Liver (tissue), 9 donors: ENCODE data around the gene ZNF695. TPM values are rescaled to one million over a fixed set of nuclear protein-coding genes. Genes with fewer than 3 reads are reported as not detected.

Experiments used
- DNase-seq: peaks from one replicate; pipeline ENCODE4 v3.0.0-alpha.2; 2017; ENCODE audit warnings: low spot score
- H3K27ac ChIP-seq, 2 donors: one replicate each; pipeline ENCODE4 v1.7.0; 2013; ENCODE audit warnings: inconsistent platforms in 2 of 2, low read length in 2 of 2, control low read depth in 1 of 2, low read depth in 1 of 2, mild to moderate bottlenecking in 1 of 2
- H3K27me3 ChIP-seq, 4 donors: one replicate each; pipeline versions ENCODE4 v1.6.1 to v1.7.0; 2013; ENCODE audit warnings: low read length in 3 of 4, inconsistent platforms in 1 of 4, mild to moderate bottlenecking in 1 of 4, moderate library complexity in 1 of 4; ENCODE audit not compliant: control insufficient read depth in 4 of 4, insufficient read depth in 4 of 4
- H3K36me3 ChIP-seq, 4 donors: one replicate each; pipeline versions ENCODE4 v1.6.1 to v1.7.0; 2013; ENCODE audit warnings: low read length in 3 of 4, mild to moderate bottlenecking in 3 of 4, low read depth in 1 of 4, moderate library complexity in 1 of 4; ENCODE audit not compliant: control insufficient read depth in 4 of 4, insufficient read depth in 3 of 4
- H3K4me1 ChIP-seq, 4 donors: one replicate each; pipeline versions ENCODE4 v1.6.1 to v1.7.0; 2013; ENCODE audit warnings: low read length in 3 of 4, mild to moderate bottlenecking in 3 of 4, moderate library complexity in 1 of 4; ENCODE audit not compliant: control insufficient read depth in 4 of 4, insufficient read depth in 4 of 4
- H3K4me3 ChIP-seq, 3 donors: one replicate each; pipeline versions ENCODE4 v1.6.1 to v1.7.0; 2013; ENCODE audit warnings: low read length in 3 of 3, control low read depth in 1 of 3, low read depth in 1 of 3, mild to moderate bottlenecking in 1 of 3
- H3K9ac ChIP-seq, 2 donors: one replicate each; pipeline ENCODE4 v1.7.0; 2013; ENCODE audit warnings: low read length in 2 of 2, mild to moderate bottlenecking in 2 of 2, moderate library complexity in 2 of 2, control low read depth in 1 of 2, low read depth in 1 of 2
- H3K9me3 ChIP-seq, 4 donors: one replicate each; pipeline versions ENCODE4 v1.6.1 to v1.7.0; 2013; ENCODE audit warnings: low read length in 3 of 4; ENCODE audit not compliant: control insufficient read depth in 4 of 4
- EGR1 ChIP-seq, 2 donors: IDR thresholded peaks; 2 replicates each; pipeline ENCODE4 v1.6.1; 2016 to 2018; ENCODE audit warnings: antibody characterized with exemption in 2 of 2, low read depth in 2 of 2
- FOXA1 ChIP-seq: IDR thresholded peaks from 2 replicates; pipeline ENCODE4 v1.6.1; 2016; ENCODE audit warnings: antibody characterized with exemption
- GABPA ChIP-seq, 2 donors: IDR thresholded peaks in 1 of 2; conservative IDR thresholded peaks in 1 of 2; 2 replicates each; pipeline ENCODE4 v1.6.1; 2016; ENCODE audit warnings: antibody characterized with exemption in 2 of 2, mild to moderate bottlenecking in 1 of 2, moderate library complexity in 1 of 2
- HNF4A ChIP-seq, 2 donors: conservative IDR thresholded peaks; 2 replicates each; pipeline ENCODE4 v1.6.1; 2016; ENCODE audit warnings: antibody characterized with exemption in 2 of 2, mild to moderate bottlenecking in 2 of 2
- HNF4G ChIP-seq: IDR thresholded peaks from 2 replicates; pipeline ENCODE4 v1.6.1; 2016; ENCODE audit warnings: antibody characterized with exemption
- JUND ChIP-seq, 2 donors: IDR thresholded peaks; 2 replicates each; pipeline ENCODE4 v1.6.1; 2016; ENCODE audit warnings: antibody characterized with exemption in 2 of 2
- RAD21 ChIP-seq, 2 donors: IDR thresholded peaks; 2 replicates each; pipeline ENCODE4 v1.6.1; 2016; ENCODE audit warnings: antibody characterized with exemption in 2 of 2, mild to moderate bottlenecking in 2 of 2
- SP1 ChIP-seq: IDR thresholded peaks from 2 replicates; pipeline ENCODE4 v1.6.1; 2018; ENCODE audit warnings: antibody characterized with exemption, mild to moderate bottlenecking
- WGBS: extraction: QIAGEN DNeasy Blood & Tissue Kit; methylation state at CpG from one replicate; pipeline ENCODE4 v1.1.7; 2013; 5-methylcytosine and 5-hydroxymethylcytosine counted together
- polyA plus RNA-seq, 2 donors: library from polyadenylated mRNA; stranded (reverse) in 1 of 2; unstranded in 1 of 2; fragments of 200-250 nt in 1 of 2; fragments of >200 nt in 1 of 2; fragmentation: Nextera tagmentation in 1 of 2; extraction: Ambion mirVana in 1 of 2; gene quantifications; one replicate each; pipeline versions ENCODE4 v1.2.1 to v1.2.3, GENCODE V29; 2013 to 2015
- total RNA-seq, 2 donors: library from RNA; depleted of rRNA; stranded (reverse); fragments of >200 nt; gene quantifications; one replicate each; pipeline ENCODE4 v1.2.3, GENCODE V29; 2014
- TF ChIP-seq, protein P1 (sequence below): IDR thresholded peaks from 2 replicates; pipeline ENCODE4 v1.6.1; 2016; ENCODE audit warnings: antibody characterized with exemption
- TF ChIP-seq, protein P2 (sequence below): IDR thresholded peaks from 2 replicates; pipeline ENCODE4 v1.6.1; 2016; ENCODE audit warnings: antibody characterized with exemption, mild to moderate bottlenecking
- TF ChIP-seq, protein P3 (sequence below): fragments of 150-350 bp; IDR thresholded peaks from 2 replicates; pipeline ENCODE4 v1.5.1; 2017; ENCODE audit warnings: improper control_type of control experiment, low read depth, low read length; ENCODE audit not compliant: missing input control
- TF ChIP-seq, protein P4 (sequence below): IDR thresholded peaks from 2 replicates; pipeline ENCODE4 v1.6.1; 2016; ENCODE audit warnings: antibody characterized with exemption
- TF ChIP-seq, protein P5 (sequence below): IDR thresholded peaks from 2 replicates; pipeline ENCODE4 v1.6.1; 2016; ENCODE audit warnings: antibody characterized with exemption
- donor health status: healthy.
- donor health status: healthy.
- donor health status: healthy.
- donor health status: healthy.
- donor health status: healthy.

ZNF695 gene
- total and polyA plus RNA-seq, 4 donors: 1.5 TPM; not detected in 3

DNA sequence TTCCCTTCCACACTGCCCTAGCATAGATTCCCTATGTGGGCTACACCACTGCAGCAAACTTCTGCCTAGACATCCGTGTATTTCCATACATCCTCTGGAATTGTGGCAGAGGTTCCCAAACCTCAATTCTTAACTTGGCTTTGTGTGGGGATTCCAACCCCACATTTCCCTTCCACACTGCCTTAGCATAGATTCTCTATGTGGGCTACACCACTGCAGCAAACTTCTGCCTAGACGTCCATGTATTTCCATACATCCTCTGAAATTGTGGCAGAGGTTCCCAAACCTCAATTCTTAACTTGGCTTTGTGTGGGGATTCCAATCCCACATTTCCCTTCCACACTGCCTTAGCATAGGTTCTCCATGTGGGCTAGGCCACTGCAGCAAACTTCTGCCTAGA, 39.4 kb upstream of the ZNF695 start:
- no peaks in the 10 kb centered on the region for H3K4me1 ChIP-seq
- peaks cover 13 to 70% (median 41%) of the 10 kb centered on the region in 4 donors for H3K9me3 ChIP-seq
- no peaks in the 10 kb centered on the region for H3K27me3 ChIP-seq
- WGBS: 97% methylated on average over 2 of the region's 2 CpGs
- no peak overlapping the region for H3K9ac ChIP-seq
- H3K4me3 ChIP-seq: peak overlapping the region in 2 of 3 donors; percentile 40 to 54
- TF ChIP-seq EGR1 (IDR thresholded peaks at IDR 0.05; ENCODE audit: low read depth in 2 of 2) (no peak), SP1 (no peak), GABPA (IDR thresholded peaks at IDR 0.05 in 1 of 2, conservative IDR thresholded peaks at IDR 0.05 in 1 of 2) (no peak)
- TF ChIP-seq, protein P1, sequence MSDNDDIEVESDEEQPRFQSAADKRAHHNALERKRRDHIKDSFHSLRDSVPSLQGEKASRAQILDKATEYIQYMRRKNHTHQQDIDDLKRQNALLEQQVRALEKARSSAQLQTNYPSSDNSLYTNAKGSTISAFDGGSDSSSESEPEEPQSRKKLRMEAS: no peak
- TF ChIP-seq, protein P2, sequence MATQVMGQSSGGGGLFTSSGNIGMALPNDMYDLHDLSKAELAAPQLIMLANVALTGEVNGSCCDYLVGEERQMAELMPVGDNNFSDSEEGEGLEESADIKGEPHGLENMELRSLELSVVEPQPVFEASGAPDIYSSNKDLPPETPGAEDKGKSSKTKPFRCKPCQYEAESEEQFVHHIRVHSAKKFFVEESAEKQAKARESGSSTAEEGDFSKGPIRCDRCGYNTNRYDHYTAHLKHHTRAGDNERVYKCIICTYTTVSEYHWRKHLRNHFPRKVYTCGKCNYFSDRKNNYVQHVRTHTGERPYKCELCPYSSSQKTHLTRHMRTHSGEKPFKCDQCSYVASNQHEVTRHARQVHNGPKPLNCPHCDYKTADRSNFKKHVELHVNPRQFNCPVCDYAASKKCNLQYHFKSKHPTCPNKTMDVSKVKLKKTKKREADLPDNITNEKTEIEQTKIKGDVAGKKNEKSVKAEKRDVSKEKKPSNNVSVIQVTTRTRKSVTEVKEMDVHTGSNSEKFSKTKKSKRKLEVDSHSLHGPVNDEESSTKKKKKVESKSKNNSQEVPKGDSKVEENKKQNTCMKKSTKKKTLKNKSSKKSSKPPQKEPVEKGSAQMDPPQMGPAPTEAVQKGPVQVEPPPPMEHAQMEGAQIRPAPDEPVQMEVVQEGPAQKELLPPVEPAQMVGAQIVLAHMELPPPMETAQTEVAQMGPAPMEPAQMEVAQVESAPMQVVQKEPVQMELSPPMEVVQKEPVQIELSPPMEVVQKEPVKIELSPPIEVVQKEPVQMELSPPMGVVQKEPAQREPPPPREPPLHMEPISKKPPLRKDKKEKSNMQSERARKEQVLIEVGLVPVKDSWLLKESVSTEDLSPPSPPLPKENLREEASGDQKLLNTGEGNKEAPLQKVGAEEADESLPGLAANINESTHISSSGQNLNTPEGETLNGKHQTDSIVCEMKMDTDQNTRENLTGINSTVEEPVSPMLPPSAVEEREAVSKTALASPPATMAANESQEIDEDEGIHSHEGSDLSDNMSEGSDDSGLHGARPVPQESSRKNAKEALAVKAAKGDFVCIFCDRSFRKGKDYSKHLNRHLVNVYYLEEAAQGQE: no peak
- TF ChIP-seq, protein P3, sequence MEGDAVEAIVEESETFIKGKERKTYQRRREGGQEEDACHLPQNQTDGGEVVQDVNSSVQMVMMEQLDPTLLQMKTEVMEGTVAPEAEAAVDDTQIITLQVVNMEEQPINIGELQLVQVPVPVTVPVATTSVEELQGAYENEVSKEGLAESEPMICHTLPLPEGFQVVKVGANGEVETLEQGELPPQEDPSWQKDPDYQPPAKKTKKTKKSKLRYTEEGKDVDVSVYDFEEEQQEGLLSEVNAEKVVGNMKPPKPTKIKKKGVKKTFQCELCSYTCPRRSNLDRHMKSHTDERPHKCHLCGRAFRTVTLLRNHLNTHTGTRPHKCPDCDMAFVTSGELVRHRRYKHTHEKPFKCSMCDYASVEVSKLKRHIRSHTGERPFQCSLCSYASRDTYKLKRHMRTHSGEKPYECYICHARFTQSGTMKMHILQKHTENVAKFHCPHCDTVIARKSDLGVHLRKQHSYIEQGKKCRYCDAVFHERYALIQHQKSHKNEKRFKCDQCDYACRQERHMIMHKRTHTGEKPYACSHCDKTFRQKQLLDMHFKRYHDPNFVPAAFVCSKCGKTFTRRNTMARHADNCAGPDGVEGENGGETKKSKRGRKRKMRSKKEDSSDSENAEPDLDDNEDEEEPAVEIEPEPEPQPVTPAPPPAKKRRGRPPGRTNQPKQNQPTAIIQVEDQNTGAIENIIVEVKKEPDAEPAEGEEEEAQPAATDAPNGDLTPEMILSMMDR: no peak
- no peak overlapping the region for H3K27ac ChIP-seq
- H3K36me3 ChIP-seq: peaks cover 0 to 2% (median under 1%) of the 10 kb centered on the region in 4 donors
- DNase-seq: no peak

DNA sequence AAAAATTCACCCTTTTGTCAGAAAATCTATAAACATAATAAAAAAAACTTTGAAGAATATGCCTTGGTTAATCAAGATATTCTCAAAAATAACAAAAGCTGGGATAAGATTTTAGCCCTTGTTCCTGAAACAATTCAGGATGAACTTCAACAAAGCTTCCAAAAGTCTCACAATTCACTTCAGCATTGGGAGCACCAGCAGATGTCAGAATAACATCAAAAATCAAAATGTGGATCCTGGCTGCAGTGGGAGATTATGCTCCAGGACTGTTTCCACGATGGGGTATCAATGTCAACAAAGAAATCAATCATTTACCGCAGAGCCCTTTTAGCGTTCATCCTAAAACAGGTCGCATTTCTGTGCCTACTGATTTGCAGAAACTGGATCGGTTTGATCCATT, 35.5 kb upstream of the ZNF695 start:
- Histone ChIP-seq H3K4me3 (no peak overlapping the region), H3K9ac (no peak overlapping the region), H3K27ac (no peak overlapping the region), H3K36me3 (peaks cover 1 to 5% (median 4%) of the 10 kb centered on the region in 4 donors), H3K9me3 (peaks cover 19 to 72% (median 43%) of the 10 kb centered on the region in 4 donors), H3K27me3 (no peaks in the 10 kb centered on the region), H3K4me1 (no peaks in the 10 kb centered on the region)
- TF ChIP-seq HNF4A (conservative IDR thresholded peaks at IDR 0.05): no peak
- TF ChIP-seq RAD21 (IDR thresholded peaks at IDR 0.05): peak; percentile 47 to 57
- 86% methylated on average over 5 of the region's 5 CpGs for WGBS
- no peak for DNase-seq

DNA sequence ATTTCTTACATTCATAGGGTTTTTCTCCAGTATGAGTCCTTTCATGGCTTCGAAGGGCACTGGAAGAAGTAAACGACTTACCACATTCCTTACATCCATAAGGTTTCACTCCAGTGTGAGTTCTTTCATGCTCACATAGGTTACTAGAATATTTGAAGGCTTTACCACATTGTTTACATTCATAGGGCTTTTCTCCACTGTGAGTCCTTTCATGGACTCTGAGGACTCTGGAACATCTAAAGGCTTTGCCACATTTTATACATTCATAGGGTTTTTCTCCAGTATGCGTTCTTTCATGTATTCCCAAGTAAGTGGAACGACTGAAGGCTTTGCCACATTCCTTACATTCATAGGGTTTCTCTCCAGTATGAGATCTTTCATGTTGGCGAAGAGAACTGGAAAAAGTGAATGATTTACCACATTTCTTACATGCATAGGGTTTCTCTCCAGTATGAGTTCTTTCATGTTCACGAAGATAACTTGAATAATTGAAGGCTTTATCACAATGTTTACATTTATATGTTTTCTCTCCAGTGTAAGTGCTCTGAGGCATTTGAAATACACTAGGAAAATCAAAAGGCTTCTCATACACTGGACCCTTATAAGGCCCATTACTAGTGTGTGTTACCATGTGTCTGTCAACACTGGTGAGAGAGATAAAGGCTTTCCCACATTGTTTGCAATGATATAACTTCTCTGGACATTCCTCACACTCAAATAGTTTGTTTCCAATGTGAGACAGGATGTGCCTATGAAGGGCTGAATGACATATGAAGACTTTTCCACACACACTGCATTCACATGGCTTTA, 29.9 kb upstream of the ZNF695 start:
- H3K9me3 ChIP-seq: peaks cover 26 to 70% (median 50%) of the 10 kb centered on the region in 4 donors
- peaks cover 4 to 29% (median 23%) of the 10 kb centered on the region in 4 donors for H3K36me3 ChIP-seq
- TF ChIP-seq, protein P1: no peak
- TF ChIP-seq SP1 (no peak), JUND (IDR thresholded peaks at IDR 0.05) (no peak), HNF4A (conservative IDR thresholded peaks at IDR 0.05) (no peak), EGR1 (IDR thresholded peaks at IDR 0.05; ENCODE audit: low read depth in 2 of 2) (no peak), RAD21 (IDR thresholded peaks at IDR 0.05) (no peak), HNF4G (no peak), GABPA (IDR thresholded peaks at IDR 0.05 in 1 of 2, conservative IDR thresholded peaks at IDR 0.05 in 1 of 2) (no peak), FOXA1 (no peak)
- TF ChIP-seq, protein P4, sequence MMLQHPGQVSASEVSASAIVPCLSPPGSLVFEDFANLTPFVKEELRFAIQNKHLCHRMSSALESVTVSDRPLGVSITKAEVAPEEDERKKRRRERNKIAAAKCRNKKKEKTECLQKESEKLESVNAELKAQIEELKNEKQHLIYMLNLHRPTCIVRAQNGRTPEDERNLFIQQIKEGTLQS: no peak
- TF ChIP-seq, protein P3: no peak
- TF ChIP-seq, protein P5, sequence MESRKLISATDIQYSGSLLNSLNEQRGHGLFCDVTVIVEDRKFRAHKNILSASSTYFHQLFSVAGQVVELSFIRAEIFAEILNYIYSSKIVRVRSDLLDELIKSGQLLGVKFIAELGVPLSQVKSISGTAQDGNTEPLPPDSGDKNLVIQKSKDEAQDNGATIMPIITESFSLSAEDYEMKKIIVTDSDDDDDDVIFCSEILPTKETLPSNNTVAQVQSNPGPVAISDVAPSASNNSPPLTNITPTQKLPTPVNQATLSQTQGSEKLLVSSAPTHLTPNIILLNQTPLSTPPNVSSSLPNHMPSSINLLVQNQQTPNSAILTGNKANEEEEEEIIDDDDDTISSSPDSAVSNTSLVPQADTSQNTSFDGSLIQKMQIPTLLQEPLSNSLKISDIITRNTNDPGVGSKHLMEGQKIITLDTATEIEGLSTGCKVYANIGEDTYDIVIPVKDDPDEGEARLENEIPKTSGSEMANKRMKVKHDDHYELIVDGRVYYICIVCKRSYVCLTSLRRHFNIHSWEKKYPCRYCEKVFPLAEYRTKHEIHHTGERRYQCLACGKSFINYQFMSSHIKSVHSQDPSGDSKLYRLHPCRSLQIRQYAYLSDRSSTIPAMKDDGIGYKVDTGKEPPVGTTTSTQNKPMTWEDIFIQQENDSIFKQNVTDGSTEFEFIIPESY: no peak

More for the DNA sequence above, 29.9 kb upstream of the ZNF695 start:
- DNase-seq: no peak
- H3K27me3 ChIP-seq: no peaks in the 10 kb centered on the region
- WGBS: 96% methylated on average over 6 of the region's 6 CpGs
- peak overlapping the region in 2 of 3 donors; percentile 33 to 44 for H3K4me3 ChIP-seq
- no peak overlapping the region for H3K9ac ChIP-seq
- H3K4me1 ChIP-seq: no peaks in the 10 kb centered on the region
- no peak overlapping the region for H3K27ac ChIP-seq
